Hepatocyte (in vitro differentiated cells): Measurements from ENCODE around the gene IFNA21. TPM values are rescaled to one million over a fixed set of nuclear protein-coding genes. Genes with fewer than 3 reads are reported as not detected.
"Not testable (repeated sequence)": the region's sequence is repeated elsewhere in the genome, so short reads cannot be mapped to it uniquely, and the experiment has no call there.

Experiments used
- DNase-seq: peaks from one replicate; pipeline ENCODE4 v3.0.0-alpha.2; 2016; ENCODE audit warnings: low spot score
- H2AFZ ChIP-seq: fragments of 200-600 bp; sonication (generic); 2 replicates; pipeline ENCODE4 v1.6.0; 2016; ENCODE audit warnings: antibody characterized with exemption, mild to moderate bottlenecking
- H3K27ac ChIP-seq: fragments of 200-600 bp; sonication (generic); 2 replicates; pipeline ENCODE4 v1.5.1; 2016; ENCODE audit warnings: mild to moderate bottlenecking
- H3K27me3 ChIP-seq: fragments of 200-600 bp; sonication (generic); 2 replicates; pipeline ENCODE4 v1.6.1; 2016
- H3K36me3 ChIP-seq: fragments of 200-600 bp; sonication (generic); replicated peaks from 2 replicates; pipeline ENCODE4 v1.5.1; 2016; ENCODE audit warnings: low read depth; ENCODE audit not compliant: insufficient read depth
- H3K4me1 ChIP-seq: fragments of 200-600 bp; sonication (generic); 2 replicates; pipeline ENCODE4 v1.5.1; 2016; ENCODE audit warnings: mild to moderate bottlenecking, moderate library complexity; ENCODE audit not compliant: insufficient read depth
- H3K4me2 ChIP-seq: fragments of 200-600 bp; sonication (generic); 2 replicates; pipeline ENCODE4 v1.6.0; 2016
- H3K4me3 ChIP-seq: fragments of 200-600 bp; sonication (generic); 2 replicates; pipeline ENCODE4 v1.5.1; 2016; ENCODE audit warnings: mild to moderate bottlenecking
- H3K79me2 ChIP-seq: fragments of 200-600 bp; sonication (generic); 2 replicates; pipeline ENCODE4 v1.6.0; 2017; ENCODE audit warnings: mild to moderate bottlenecking
- H3K9me2 ChIP-seq: fragments of 200-600 bp; sonication (generic); replicated peaks from 2 replicates; pipeline ENCODE4 v1.6.0; 2017; ENCODE audit warnings: mild to moderate bottlenecking; ENCODE audit not compliant: insufficient read depth
- H3K9me3 ChIP-seq: fragments of 200-600 bp; sonication (generic); 2 replicates; pipeline ENCODE4 v1.5.1; 2016; ENCODE audit warnings: low read depth, mild to moderate bottlenecking
- H4K20me1 ChIP-seq: fragments of 200-600 bp; sonication (generic); 2 replicates; pipeline ENCODE4 v1.6.0; 2016; ENCODE audit warnings: mild to moderate bottlenecking; ENCODE audit not compliant: insufficient read depth, poor library complexity, severe bottlenecking
- CTCF ChIP-seq: fragments of 200-600 bp; sonication (generic); IDR thresholded peaks from 2 replicates; pipeline ENCODE4 v1.5.1; 2016; ENCODE audit warnings: antibody characterized with exemption, mild to moderate bottlenecking; ENCODE audit not compliant: poor library complexity
- EZH2 ChIP-seq: fragments of 200-600 bp; sonication (generic); IDR thresholded peaks from 2 replicates; pipeline ENCODE4 v1.6.1; 2016; ENCODE audit warnings: antibody characterized with exemption, mild to moderate bottlenecking, borderline replicate concordance
- EZH2phosphoT487 ChIP-seq: fragments of 200-600 bp; sonication (generic); IDR thresholded peaks from one replicate; pipeline ENCODE4 v1.6.1; 2018; ENCODE audit warnings: antibody characterized with exemption, mild to moderate bottlenecking, low read depth, moderate library complexity; ENCODE audit not compliant: unreplicated experiment, severe bottlenecking
- WGBS: methylation state at CpG from one replicate; pipeline ENCODE4 v1.1.6; 2016; ENCODE audit warnings: low lambda C conversion rate; ENCODE audit errors: missing lambda C conversion rate; 5-methylcytosine and 5-hydroxymethylcytosine counted together
- polyA plus RNA-seq: library from polyadenylated mRNA; unstranded; fragments of >200 nt; fragmentation: Nextera tagmentation; extraction: Ambion mirVana; gene quantifications from 2 replicates; pipeline ENCODE4 v1.2.1, GENCODE V29; 2016
- total RNA-seq: library from RNA; depleted of rRNA; stranded (reverse); fragments of >200 nt; gene quantifications from 2 replicates; pipeline ENCODE4 v1.2.3, GENCODE V29; 2014

IFNA21 gene
- total and polyA plus RNA-seq, 2 experiments from 2014 or later = not detected

GRCh38 chr9:21141427-21141882 lies 25.0 kb downstream of the IFNA21 start, which contains the start of gene IFNW1:
Gene IFNW1, minus strand, starts transcription at chr9:21141832. Its CDS starts 262 bp downstream, at chr9:21141570.
- DNase-seq = no peak
- Histone ChIP-seq H3K9me3 (no peaks in the 10 kb centered on the region), H3K27ac (no peak within 1 kb of the TSS), H4K20me1 (no peaks in the 10 kb centered on the region), H3K79me2 (no peaks in the 10 kb centered on the region), H3K4me1 (no peaks in the 10 kb centered on the region), H3K36me3 (no peaks in the 10 kb centered on the region), H3K9me2 (no peaks in the 10 kb centered on the region), H3K4me3 (no peak within 1 kb of the TSS), H3K4me2 (no peak within 1 kb of the TSS), H2AFZ (no peak within 1 kb of the TSS), H3K27me3 (no peaks in the 10 kb centered on the region)
- 32% methylated on average over 1 of the region's 1 CpG for WGBS
- TF ChIP-seq EZH2 (no peak), CTCF (no peak), EZH2phosphoT487 (no peak)

DNA sequence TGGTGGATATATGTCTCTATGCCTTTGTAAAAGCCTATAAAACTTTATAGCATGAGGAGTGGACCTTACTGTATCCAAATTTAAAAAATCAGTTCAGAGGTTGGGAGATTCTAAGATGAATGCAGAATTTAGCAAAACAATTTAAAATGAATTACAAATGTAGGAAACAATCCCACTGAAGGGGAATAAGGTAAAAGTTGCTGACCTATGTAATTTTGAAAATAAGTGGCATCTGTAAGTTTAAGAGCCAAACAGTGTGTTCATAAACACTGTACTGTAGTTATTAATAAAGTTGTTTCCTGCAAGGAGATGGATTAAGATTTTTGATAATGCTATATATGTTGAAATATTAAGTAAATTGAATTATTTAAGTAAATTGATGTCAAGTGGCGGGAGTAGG lies 29.4 kb downstream of the IFNA21 start:
- TF ChIP-seq EZH2phosphoT487 (no peak), CTCF (no peak), EZH2 (no peak)
- no peak overlapping the region for H2AFZ ChIP-seq
- no peak for DNase-seq
- H3K27me3 ChIP-seq = no peaks in the 10 kb centered on the region
- no peaks in the 10 kb centered on the region for H3K79me2 ChIP-seq
- H3K9me3 ChIP-seq = no peaks in the 10 kb centered on the region
- H3K36me3 ChIP-seq = no peaks in the 10 kb centered on the region
- no peak overlapping the region for H3K4me2 ChIP-seq
- no peak overlapping the region for H3K4me3 ChIP-seq
- WGBS = 3% methylated on average over 1 of the region's 1 CpG
- H3K4me1 ChIP-seq = no peaks in the 10 kb centered on the region
- no peak overlapping the region for H3K27ac ChIP-seq
- no peaks in the 10 kb centered on the region for H4K20me1 ChIP-seq
- no peaks in the 10 kb centered on the region for H3K9me2 ChIP-seq

DNA sequence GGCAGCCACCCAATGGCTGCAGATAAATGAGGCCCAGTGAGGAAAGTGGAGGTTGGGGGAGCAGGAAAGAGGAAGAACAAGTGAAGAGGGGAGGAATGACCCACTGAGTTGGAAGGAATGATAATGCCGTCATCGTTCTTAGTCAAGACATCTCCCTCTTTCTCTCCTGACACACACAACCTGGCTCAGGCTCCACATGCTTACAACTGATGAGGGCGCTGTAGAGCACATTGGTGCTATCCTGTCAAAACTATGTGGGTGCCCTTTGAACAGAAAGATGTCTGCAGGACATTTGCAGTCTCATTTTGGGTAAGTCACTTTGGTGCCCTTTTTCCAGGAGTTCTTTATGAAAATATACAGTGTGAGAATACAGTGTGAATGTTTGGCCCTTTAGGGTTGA lies 30.7 kb downstream of the IFNA21 start:
- TF ChIP-seq CTCF (no peak), EZH2 (no peak), EZH2phosphoT487 (no peak)

GRCh38 chr9:21128186-21128585 lies 38.3 kb downstream of the IFNA21 start:
- not testable (repeated sequence) for H3K27ac ChIP-seq, H3K4me2 ChIP-seq

More for the DNA sequence above, 30.7 kb downstream of the IFNA21 start:
- Histone ChIP-seq H3K9me3 (no peaks in the 10 kb centered on the region), H3K27me3 (no peaks in the 10 kb centered on the region), H3K36me3 (no peaks in the 10 kb centered on the region), H3K9me2 (no peaks in the 10 kb centered on the region), H3K4me1 (no peaks in the 10 kb centered on the region), H4K20me1 (no peaks in the 10 kb centered on the region), H3K27ac (no peak overlapping the region), H2AFZ (no peak overlapping the region), H3K4me2 (no peak overlapping the region), H3K4me3 (no peak overlapping the region), H3K79me2 (no peaks in the 10 kb centered on the region)
- WGBS = 86% methylated on average over 3 of the region's 3 CpGs
- DNase-seq = no peak

More at GRCh38 chr9:21128186-21128585, 38.3 kb downstream of the IFNA21 start:
- H3K27me3 ChIP-seq, H3K4me3 ChIP-seq, DNase-seq, H3K36me3 ChIP-seq, H4K20me1 ChIP-seq, H3K4me1 ChIP-seq, H3K79me2 ChIP-seq, H3K9me3 ChIP-seq, H2AFZ ChIP-seq, H3K9me2 ChIP-seq: not testable (repeated sequence)
